HG03520 (cell line): Measurements from ENCODE around the gene BPIFB3.
"Not testable (repeated sequence)": the region's sequence is repeated elsewhere in the genome, so short reads cannot be mapped to it uniquely, and the experiment has no call there.

Experiments used
- ATAC-seq: cut with Tn5 transposase; IDR thresholded peaks from one replicate; pipeline ENCODE4 v1.9.1; 2021; ENCODE audit warnings: mild to moderate bottlenecking, moderate library complexity; ENCODE audit not compliant: unreplicated experiment

BPIFB3 gene

GRCh38 chr20:33027769-33028751 lies 25.6 kb upstream of the BPIFB3 start:
- no peak for ATAC-seq

GRCh38 chr20:33028875-33029274 lies 24.8 kb upstream of the BPIFB3 start:
- ATAC-seq = no peak

GRCh38 chr20:33030076-33030475 lies 23.6 kb upstream of the BPIFB3 start:
- no peak for ATAC-seq

GRCh38 chr20:33030569-33030968 lies 23.1 kb upstream of the BPIFB3 start:
- no peak for ATAC-seq

- no peak for ATAC-seq
Measured at GRCh38 chr20:33031531-33031930, 22.2 kb upstream of the BPIFB3 start, which contains the start of gene BPIFB6. TSS of gene BPIFB6 (plus strand) at chr20:33031648. CDS start at chr20:33031648, 0 bp downstream.

- no peak for ATAC-seq
Measured at GRCh38 chr20:33032555-33032954, 21.1 kb upstream of the BPIFB3 start.

GRCh38 chr20:33033381-33033780 lies 20.3 kb upstream of the BPIFB3 start:
- no peak for ATAC-seq

- ATAC-seq = no peak
Measured at GRCh38 chr20:33034115-33034514, 19.6 kb upstream of the BPIFB3 start.

GRCh38 chr20:33034901-33035492 lies 18.7 kb upstream of the BPIFB3 start:
- no peak for ATAC-seq

GRCh38 chr20:33037456-33037855 lies 16.2 kb upstream of the BPIFB3 start:
- ATAC-seq = no peak

- no peak for ATAC-seq
Measured at GRCh38 chr20:33038243-33038642, 15.5 kb upstream of the BPIFB3 start.

- no peak for ATAC-seq
Measured at GRCh38 chr20:33042430-33042829, 11.3 kb upstream of the BPIFB3 start.

GRCh38 chr20:33042983-33043730 lies 10.5 kb upstream of the BPIFB3 start:
- ATAC-seq = no peak

- ATAC-seq = no peak
Measured at GRCh38 chr20:33043731-33044181, 9.9 kb upstream of the BPIFB3 start.

GRCh38 chr20:33045129-33045721 lies 8.5 kb upstream of the BPIFB3 start:
- ATAC-seq = not testable (repeated sequence)

GRCh38 chr20:33046412-33046811 lies 7.3 kb upstream of the BPIFB3 start:
- ATAC-seq = no peak

GRCh38 chr20:33051333-33051732 lies 2.4 kb upstream of the BPIFB3 start:
- ATAC-seq = no peak

GRCh38 chr20:33054381-33054780 lies 678 bp downstream of the BPIFB3 start:
- ATAC-seq = no peak

- ATAC-seq = no peak
Measured at GRCh38 chr20:33054791-33055190, 1.1 kb downstream of the BPIFB3 start.

- ATAC-seq = no peak
Measured at GRCh38 chr20:33059136-33059535, 5.4 kb downstream of the BPIFB3 start.
